ENCODE data around the gene PIEZO1.

DNA sequence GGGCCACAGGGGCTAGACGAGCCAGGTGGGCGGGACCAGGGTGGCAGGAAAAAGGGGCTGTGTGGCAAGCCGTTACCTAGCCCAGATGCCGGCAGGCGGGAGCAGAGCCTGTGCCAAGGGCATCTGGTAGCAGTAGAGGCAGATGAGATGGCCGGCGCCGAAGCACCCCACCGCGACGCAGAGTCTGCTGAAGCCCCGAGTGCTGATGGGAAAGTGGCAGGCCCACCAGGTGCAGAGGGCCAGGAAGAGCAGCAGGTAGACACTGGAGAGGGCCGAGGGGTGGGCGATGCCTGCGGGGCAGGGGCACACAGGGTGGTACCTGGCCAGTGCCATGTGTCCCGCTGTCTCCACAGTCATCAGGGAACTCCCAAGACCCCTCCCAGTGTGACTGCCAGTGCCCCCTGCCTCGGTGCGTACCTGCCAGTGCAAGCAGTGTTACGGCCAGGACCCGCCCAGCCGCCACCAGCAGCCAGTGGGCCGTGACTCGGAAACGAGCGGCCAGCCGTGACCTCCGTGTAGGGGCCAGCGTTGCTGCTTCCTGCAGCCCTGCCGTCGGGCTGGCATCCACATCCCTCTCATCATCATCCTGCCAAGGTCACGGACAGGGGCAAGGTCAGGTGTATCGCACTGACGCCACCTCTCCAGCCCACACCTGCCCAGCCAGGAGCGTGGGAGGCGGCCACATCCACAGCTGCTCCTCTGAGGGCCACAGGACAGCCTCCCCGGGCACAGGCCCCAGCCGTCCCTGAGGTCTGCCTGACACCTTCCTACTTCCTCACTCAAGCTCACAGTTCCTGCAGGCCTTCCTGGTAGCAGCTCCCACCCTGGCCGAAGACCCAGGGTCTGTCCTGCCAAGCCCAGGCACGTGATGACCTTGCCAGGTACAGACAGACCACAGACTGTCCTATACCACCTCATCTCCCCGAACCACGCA is 46.6 kb downstream of the PIEZO1 start:
- TF ChIP-seq POLR2A (IDR thresholded peaks at IDR 0.05; ENCODE audit: low read length) (no peak), GATA1 (IDR thresholded peaks at IDR 0.05; ENCODE audit: low read depth, low read length) (no peak)
